ENCODE results near the gene KCNA5. TPM values are rescaled to one million over a fixed set of nuclear protein-coding genes. Genes with fewer than 3 reads are reported as not detected.
A peak's percentile ranks its signal among the peaks of the same experiment; 100 is the strongest.

Gene KCNA5
- total RNA-seq, 4 donors from 2014 or later = 1.3 to 37.3 (median 6.8) TPM

GRCh38 chr12:5047094-5047493 lies 3.4 kb downstream of the KCNA5 start:
- 20 to 53% methylated on average over 1 to 2 of the region's 5 CpGs for WGBS, 2 donors (ENCODE audit: low coverage in 1 of 2)
- peak; percentile 35 for ATAC-seq

GRCh38 chr12:5047729-5048128 lies 4.0 kb downstream of the KCNA5 start:
- TF ChIP-seq CTCF (IDR thresholded peaks at IDR 0.05) (no peak), EP300 (IDR thresholded peaks at IDR 0.05) (no peak)
- H3K36me3 ChIP-seq = no peaks in the 10 kb centered on the region
- WGBS, 2 donors (ENCODE audit: low coverage in 1 of 2) = 0 to 17% methylated on average over 1 to 5 of the region's 6 CpGs
- H3K4me1 ChIP-seq = peaks cover 0 to 32% (median 3%) of the 10 kb centered on the region in 3 donors
- H3K27me3 ChIP-seq = peaks cover 43% of the 10 kb centered on the region
- H3K27ac ChIP-seq = peak overlapping the region in 3 of 4 donors; percentile 37 to 65 (median 59)
- H3K9me3 ChIP-seq = no peaks in the 10 kb centered on the region
- peak overlapping the region in 1 of 2 donors; percentile 23 for H3K4me3 ChIP-seq
- no peak for ATAC-seq

More at GRCh38 chr12:5047094-5047493, 3.4 kb downstream of the KCNA5 start:
- Histone ChIP-seq H3K27me3 (peaks cover 49% of the 10 kb centered on the region), H3K36me3 (no peaks in the 10 kb centered on the region), H3K4me3 (peak overlapping the region in 1 of 2 donors; percentile 23), H3K9me3 (no peaks in the 10 kb centered on the region), H3K4me1 (peaks cover 0 to 33% (median 3%) of the 10 kb centered on the region in 3 donors), H3K27ac (peak overlapping the region in 3 of 4 donors; percentile 37 to 65 (median 59))
- TF ChIP-seq POLR2AphosphoS5 (IDR thresholded peaks at IDR 0.05) (peak; percentile 91), CTCF (IDR thresholded peaks at IDR 0.05) (no peak)

GRCh38 chr12:5050542-5050941 lies 6.9 kb downstream of the KCNA5 start:
- Histone ChIP-seq H3K4me1 (peaks cover 0 to 18% (median 0%) of the 10 kb centered on the region in 3 donors), H3K27me3 (peaks cover 16% of the 10 kb centered on the region), H3K9me3 (no peaks in the 10 kb centered on the region), H3K27ac (no peak overlapping the region), H3K4me3 (no peak overlapping the region), H3K36me3 (no peaks in the 10 kb centered on the region)
- TF ChIP-seq EP300 (IDR thresholded peaks at IDR 0.05) (no peak), POLR2A (IDR thresholded peaks at IDR 0.05) (no peak), CTCF (IDR thresholded peaks at IDR 0.05) (no peak), POLR2AphosphoS5 (IDR thresholded peaks at IDR 0.05) (no peak)
- ATAC-seq = no peak
- WGBS, 2 donors (ENCODE audit: low coverage in 1 of 2) = 100% methylated on average over 1 of the region's 3 CpGs

GRCh38 chr12:5051334-5051733 lies 7.7 kb downstream of the KCNA5 start:
- WGBS, 2 donors (ENCODE audit: low coverage in 1 of 2) = 78 to 87% methylated on average over 1 to 2 of the region's 2 CpGs
- TF ChIP-seq CTCF (IDR thresholded peaks at IDR 0.05) (no peak), POLR2AphosphoS5 (IDR thresholded peaks at IDR 0.05) (no peak), EP300 (IDR thresholded peaks at IDR 0.05) (no peak), POLR2A (IDR thresholded peaks at IDR 0.05) (no peak)
- peaks cover 0 to 18% (median 0%) of the 10 kb centered on the region in 3 donors for H3K4me1 ChIP-seq

GRCh38 chr12:5051913-5052312 lies 8.2 kb downstream of the KCNA5 start:
- Histone ChIP-seq H3K9me3 (no peaks in the 10 kb centered on the region), H3K27me3 (peaks cover 5% of the 10 kb centered on the region), H3K4me1 (peaks cover 0 to 15% (median 0%) of the 10 kb centered on the region in 3 donors), H3K27ac (no peak overlapping the region), H3K4me3 (no peak overlapping the region), H3K36me3 (no peaks in the 10 kb centered on the region)
- TF ChIP-seq POLR2A (IDR thresholded peaks at IDR 0.05) (no peak), EP300 (IDR thresholded peaks at IDR 0.05) (no peak), POLR2AphosphoS5 (IDR thresholded peaks at IDR 0.05) (no peak), CTCF (IDR thresholded peaks at IDR 0.05) (no peak)
- WGBS, 2 donors (ENCODE audit: low coverage in 1 of 2) = 75 to 100% methylated on average over 1 of the region's 1 CpG
- no peak for ATAC-seq

More at GRCh38 chr12:5051334-5051733, 7.7 kb downstream of the KCNA5 start:
- Histone ChIP-seq H3K27ac (no peak overlapping the region), H3K36me3 (no peaks in the 10 kb centered on the region), H3K9me3 (no peaks in the 10 kb centered on the region), H3K27me3 (peaks cover 10% of the 10 kb centered on the region), H3K4me3 (no peak overlapping the region)
- ATAC-seq = no peak
